OCI-LY1 (cell line): ENCODE results near the gene SHROOM3.

ENCODE experiments used
- H2AFZ ChIP-seq: fragments of 200-600 bp; sonication (generic), shearing (Covaris generic); 2 replicates; pipeline ENCODE4 v1.6.0; 2014; ENCODE audit warnings: antibody characterized with exemption, mild to moderate bottlenecking, low read length
- H3F3A ChIP-seq: fragments of 200-600 bp; sonication (generic), shearing (Covaris generic); 2 replicates; pipeline ENCODE4 v1.6.0; 2014; ENCODE audit warnings: mild to moderate bottlenecking, antibody characterized with exemption, low read length, moderate library complexity; ENCODE audit not compliant: insufficient read depth
- H3K27ac ChIP-seq: fragments of 200-600 bp; sonication (generic); 2 replicates; pipeline ENCODE4 v1.5.1; 2014; ENCODE audit warnings: low read length, mixed run types, mild to moderate bottlenecking, low read depth; ENCODE audit not compliant: poor library complexity, severe bottlenecking
- H3K27me3 ChIP-seq: fragments of 200-600 bp; sonication (generic); 2 replicates; pipeline ENCODE4 v1.6.0; 2014; ENCODE audit warnings: antibody characterized with exemption, mild to moderate bottlenecking, low read length, moderate library complexity; ENCODE audit not compliant: insufficient read depth
- H3K36me3 ChIP-seq: fragments of 200-600 bp; sonication (generic); 2 replicates; pipeline ENCODE4 v1.6.1; 2014; ENCODE audit warnings: mild to moderate bottlenecking, antibody characterized with exemption, low read length, moderate library complexity, mixed read lengths; ENCODE audit not compliant: insufficient read depth
- H3K4me1 ChIP-seq: fragments of 200-600 bp; sonication (generic); 2 replicates; pipeline ENCODE4 v1.5.1; 2014; ENCODE audit warnings: mild to moderate bottlenecking, low read length, moderate library complexity; ENCODE audit not compliant: insufficient read depth, severe bottlenecking
- H3K4me2 ChIP-seq: fragments of 200-600 bp; sonication (generic), shearing (Covaris generic); 2 replicates; pipeline ENCODE4 v1.6.1; 2014; ENCODE audit warnings: low read length
- H3K4me3 ChIP-seq: fragments of 200-600 bp; sonication (generic); 2 replicates; pipeline ENCODE4 v1.5.1; 2014; ENCODE audit warnings: low read length, low read depth, mild to moderate bottlenecking, mixed read lengths; ENCODE audit not compliant: poor library complexity, severe bottlenecking
- H3K79me2 ChIP-seq: fragments of 200-600 bp; shearing (Covaris generic); 2 replicates; pipeline ENCODE4 v1.6.1; 2016; ENCODE audit warnings: mixed run types, low read length, mixed read lengths; ENCODE audit not compliant: insufficient read depth
- H3K9ac ChIP-seq: fragments of 200-600 bp; sonication (generic), shearing (Covaris generic); 2 replicates; pipeline ENCODE4 v1.6.1; 2014; ENCODE audit warnings: mild to moderate bottlenecking, low read length, mixed read lengths
- H3K9me2 ChIP-seq: fragments of 200-600 bp; sonication (generic), shearing (Covaris generic); 2 replicates; pipeline ENCODE4 v1.6.1; 2014; ENCODE audit warnings: low read depth, mild to moderate bottlenecking, low read length, mixed read lengths
- H3K9me3 ChIP-seq: fragments of 200-600 bp; shearing (Covaris generic); 2 replicates; pipeline ENCODE4 v1.6.1; 2014; ENCODE audit warnings: low read length, mixed read lengths
- H4K20me1 ChIP-seq: fragments of 200-600 bp; sonication (generic), shearing (Covaris generic); 2 replicates; pipeline ENCODE4 v1.6.0; 2016; ENCODE audit warnings: mild to moderate bottlenecking, low read length; ENCODE audit not compliant: insufficient read depth
- CTCF ChIP-seq: fragments of 200-600 bp; sonication (generic), shearing (Covaris generic); IDR thresholded peaks from 2 replicates; pipeline ENCODE4 v1.5.1; 2017; ENCODE audit warnings: mild to moderate bottlenecking, antibody characterized with exemption, low read length, moderate library complexity, mixed read lengths
- EZH2 ChIP-seq: fragments of 200-600 bp; sonication (generic), shearing (Covaris generic); IDR thresholded peaks from 2 replicates; pipeline ENCODE4 v1.8.0; 2017; ENCODE audit warnings: borderline replicate concordance, mixed run types, mild to moderate bottlenecking, antibody characterized with exemption, low read length, moderate library complexity, mixed read lengths

Gene SHROOM3

GRCh38 chr4:76589402-76589801 is 154.4 kb downstream of the SHROOM3 start:
- H3K9me3 ChIP-seq = no peaks in the 10 kb centered on the region
- no peaks in the 10 kb centered on the region for H3K79me2 ChIP-seq
- peaks cover 3% of the 10 kb centered on the region; the same call in 1 of the 2 replicates for H3K27me3 ChIP-seq
- H3K4me2 ChIP-seq = no peak overlapping the region
- H3K4me3 ChIP-seq = no peak overlapping the region
- no peaks in the 10 kb centered on the region for H3K36me3 ChIP-seq
- no peaks in the 10 kb centered on the region for H3K4me1 ChIP-seq
- H3K9me2 ChIP-seq = no peaks in the 10 kb centered on the region
- H2AFZ ChIP-seq = no peak overlapping the region
- no peaks in the 10 kb centered on the region for H4K20me1 ChIP-seq
- no peak for TF ChIP-seq EZH2
- TF ChIP-seq CTCF = no peak
- H3K9ac ChIP-seq = no peak overlapping the region
- H3K27ac ChIP-seq = no peak overlapping the region
- no peaks in the 10 kb centered on the region for H3F3A ChIP-seq

- Histone ChIP-seq H3K4me2 (no peak overlapping the region), H3K79me2 (no peaks in the 10 kb centered on the region), H3K9me2 (no peaks in the 10 kb centered on the region), H3K4me3 (no peak overlapping the region), H3K27me3 (peaks cover 3% of the 10 kb centered on the region; the same call in 1 of the 2 replicates), H2AFZ (no peak overlapping the region), H4K20me1 (no peaks in the 10 kb centered on the region), H3K9ac (no peak overlapping the region), H3K4me1 (no peaks in the 10 kb centered on the region), H3K36me3 (no peaks in the 10 kb centered on the region), H3F3A (no peaks in the 10 kb centered on the region), H3K27ac (no peak overlapping the region), H3K9me3 (no peaks in the 10 kb centered on the region)
- no peak for TF ChIP-seq EZH2
- no peak for TF ChIP-seq CTCF
Observed at GRCh38 chr4:76589872-76590797, 155.1 kb downstream of the SHROOM3 start.

- no peaks in the 10 kb centered on the region for H3K79me2 ChIP-seq
- no peak overlapping the region for H3K27ac ChIP-seq
- no peaks in the 10 kb centered on the region for H3K36me3 ChIP-seq
- H3K9me3 ChIP-seq = no peaks in the 10 kb centered on the region
- H3K4me2 ChIP-seq = no peak overlapping the region
- peaks cover 3% of the 10 kb centered on the region; the same call in 1 of the 2 replicates for H3K27me3 ChIP-seq
- no peak overlapping the region for H2AFZ ChIP-seq
- H3K4me3 ChIP-seq = no peak overlapping the region
- TF ChIP-seq CTCF (no peak), EZH2 (no peak)
- no peak overlapping the region for H3K9ac ChIP-seq
- H4K20me1 ChIP-seq = no peaks in the 10 kb centered on the region
- no peaks in the 10 kb centered on the region for H3K4me1 ChIP-seq
- no peaks in the 10 kb centered on the region for H3K9me2 ChIP-seq
- no peaks in the 10 kb centered on the region for H3F3A ChIP-seq
Observed at GRCh38 chr4:76590798-76591281, 155.8 kb downstream of the SHROOM3 start.
